ENCODE data around the gene PRM1. TPM values are rescaled to one million over a fixed set of nuclear protein-coding genes. Genes with fewer than 3 reads are reported as not detected.

Gene PRM1
- total RNA-seq, 1 donor from 2014 or later: not detected

- TF ChIP-seq CTCF (IDR thresholded peaks at IDR 0.05; ENCODE audit: insufficient read depth, low read depth, low read length) (no peak), EZH2 (IDR thresholded peaks at IDR 0.05; ENCODE audit: insufficient read depth, low read length) (no peak)
- Mint-ChIP-seq H3K36me3 (ENCODE audit: low read depth, unreplicated experiment) (no peaks in the 10 kb centered on the region), H3K4me1 (ENCODE audit: low read depth, unreplicated experiment) (no peaks in the 10 kb centered on the region), H3K9me3 (ENCODE audit: unreplicated experiment) (no peaks in the 10 kb centered on the region), H3K27me3 (ENCODE audit: low read depth, unreplicated experiment) (peaks cover under 1% of the 10 kb centered on the region), H3K4me3 (ENCODE audit: unreplicated experiment) (no peak overlapping the region), H3K27ac (ENCODE audit: unreplicated experiment) (peak overlapping the region; percentile 41)
- FAIRE-seq (no peak), DNase-seq (ENCODE audit: low read depth) (no peak)
- Histone ChIP-seq H4K20me1 (ENCODE audit: insufficient read depth, low read length) (no peaks in the 10 kb centered on the region), H3K4me2 (ENCODE audit: low read length) (no peak overlapping the region), H3K36me3 (ENCODE audit: insufficient read depth, low read length) (no peaks in the 10 kb centered on the region), H3K27me3 (ENCODE audit: insufficient read depth, low read length) (peaks cover 5% of the 10 kb centered on the region), H2AFZ (ENCODE audit: low read depth, low read length) (no peak overlapping the region), H3K79me2 (ENCODE audit: insufficient read depth, low read length) (no peaks in the 10 kb centered on the region), H3K4me3 (ENCODE audit: insufficient read depth, low read depth, low read length) (no peak overlapping the region), H3K9ac (ENCODE audit: low read length) (no peak overlapping the region), H3K4me1 (ENCODE audit: insufficient read depth, low read length) (no peaks in the 10 kb centered on the region), H3K9me3 (ENCODE audit: insufficient read depth, low read depth, low read length) (no peaks in the 10 kb centered on the region), H3K27ac (ENCODE audit: low read depth, low read length) (no peak overlapping the region)
Measured at GRCh38 chr16:11239644-11240632, 41.2 kb downstream of the PRM1 start.

DNA sequence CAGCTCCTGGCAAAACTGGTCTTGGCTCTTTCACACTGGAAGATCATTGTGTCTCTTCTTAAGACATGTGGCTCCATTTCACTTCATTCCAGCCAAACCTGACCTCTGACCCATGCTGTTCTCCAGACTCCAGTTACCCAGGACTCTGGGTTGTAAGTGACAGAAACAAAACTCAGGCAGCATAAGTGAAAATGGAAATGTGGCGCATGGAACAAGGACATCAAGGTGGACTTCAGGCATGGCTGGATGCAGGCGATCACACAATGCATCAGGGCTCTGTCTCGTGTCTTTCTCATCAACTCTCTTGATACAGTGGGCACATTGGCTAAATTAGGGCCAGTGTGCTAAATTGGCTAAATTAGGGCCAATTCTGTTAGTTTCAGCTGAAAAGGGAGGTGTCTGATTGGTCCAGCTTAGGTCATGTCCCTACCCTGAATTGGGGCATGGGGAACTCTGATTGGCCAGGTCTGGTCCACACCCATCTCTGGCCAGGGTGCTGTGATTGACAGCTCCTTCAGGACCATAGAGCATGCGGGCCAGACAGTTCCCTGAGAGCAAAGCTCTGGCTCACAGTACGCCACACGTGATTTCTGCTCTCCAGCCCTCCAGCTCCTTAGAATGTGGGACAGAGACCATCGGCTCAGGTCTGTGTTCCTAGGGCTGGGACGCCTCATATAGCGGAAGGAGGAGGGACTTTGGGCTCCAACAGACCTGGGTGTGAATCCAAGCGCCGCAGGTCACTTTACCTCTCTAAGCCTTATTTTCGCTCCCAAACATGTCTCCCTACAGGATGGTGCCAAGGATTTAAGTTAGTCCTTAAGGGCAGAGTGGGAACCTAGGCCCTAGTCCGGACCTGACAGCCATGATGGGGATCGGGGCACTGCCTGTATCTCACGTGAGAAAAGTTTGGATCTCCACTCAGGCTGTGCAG is 42.6 kb downstream of the PRM1 start:
- TF ChIP-seq CTCF (IDR thresholded peaks at IDR 0.05; ENCODE audit: insufficient read depth, low read depth, low read length): no peak
- TF ChIP-seq EZH2 (IDR thresholded peaks at IDR 0.05; ENCODE audit: insufficient read depth, low read length): no peak
- H3K27me3 Mint-ChIP-seq (ENCODE audit: low read depth, unreplicated experiment): peaks cover 2% of the 10 kb centered on the region
- no peaks in the 10 kb centered on the region for H3K36me3 Mint-ChIP-seq (ENCODE audit: low read depth, unreplicated experiment)

More for the DNA sequence above, 42.6 kb downstream of the PRM1 start:
- Mint-ChIP-seq H3K9me3 (ENCODE audit: unreplicated experiment) (no peaks in the 10 kb centered on the region), H3K27ac (ENCODE audit: unreplicated experiment) (no peak overlapping the region), H3K4me1 (ENCODE audit: low read depth, unreplicated experiment) (no peaks in the 10 kb centered on the region), H3K4me3 (ENCODE audit: unreplicated experiment) (no peak overlapping the region)
- Histone ChIP-seq H3K9me3 (ENCODE audit: insufficient read depth, low read depth, low read length) (no peaks in the 10 kb centered on the region), H3K27ac (ENCODE audit: low read depth, low read length) (no peak overlapping the region), H3K9ac (ENCODE audit: low read length) (no peak overlapping the region), H3K4me1 (ENCODE audit: insufficient read depth, low read length) (no peaks in the 10 kb centered on the region), H3K4me2 (ENCODE audit: low read length) (no peak overlapping the region), H3K27me3 (ENCODE audit: insufficient read depth, low read length) (peaks cover 2% of the 10 kb centered on the region), H3K36me3 (ENCODE audit: insufficient read depth, low read length) (no peaks in the 10 kb centered on the region), H3K4me3 (ENCODE audit: insufficient read depth, low read depth, low read length) (no peak overlapping the region), H2AFZ (ENCODE audit: low read depth, low read length) (no peak overlapping the region), H4K20me1 (ENCODE audit: insufficient read depth, low read length) (no peaks in the 10 kb centered on the region), H3K79me2 (ENCODE audit: insufficient read depth, low read length) (no peaks in the 10 kb centered on the region)
- FAIRE-seq (no peak), DNase-seq (ENCODE audit: low read depth) (no peak)

Measured in astrocyte (in vitro differentiated cells and primary cell).